SK-N-MC (cell line): ENCODE data around the gene LPAR5.
A peak's percentile ranks its signal among the peaks of the same experiment; 100 is the strongest.

Source experiments
- DNase-seq: peaks from one replicate; pipeline ENCODE4 v3.0.0-alpha.2; 2011; ENCODE audit warnings: low read depth, low spot score
- H3K27ac ChIP-seq: fragments of 200-600 bp; sonication (generic); 2 replicates; pipeline ENCODE4 v1.5.1; 2016; ENCODE audit warnings: mixed run types
- H3K36me3 ChIP-seq: fragments of 200-600 bp; sonication (generic); 2 replicates; pipeline ENCODE4 v1.6.1; 2017; ENCODE audit warnings: antibody characterized with exemption, low read length, mixed read lengths; ENCODE audit not compliant: insufficient read depth
- H3K4me3 ChIP-seq: fragments of 200-600 bp; sonication (generic); 2 replicates; pipeline ENCODE4 v1.5.1; 2016
- H3K9ac ChIP-seq: fragments of 200-600 bp; sonication (generic); 2 replicates; pipeline ENCODE4 v1.8.0; 2017; ENCODE audit warnings: mixed run types, mixed read lengths; ENCODE audit not compliant: insufficient read length
- H3K9me3 ChIP-seq: fragments of 200-600 bp; sonication (generic); 2 replicates; pipeline ENCODE4 v1.6.1; 2017; ENCODE audit warnings: low read depth, mild to moderate bottlenecking, antibody characterized with exemption, low read length, moderate library complexity, mixed read lengths
- EZH2 ChIP-seq: fragments of 200-600 bp; sonication (generic); IDR thresholded peaks from one replicate; pipeline ENCODE4 v1.6.1; 2017; ENCODE audit warnings: antibody characterized with exemption
- FOXP2 ChIP-seq: optimal IDR thresholded peaks from 2 replicates; pipeline ENCODE3; 2011; ENCODE audit warnings: mild to moderate bottlenecking, moderate library complexity; ENCODE audit not compliant: insufficient read depth; ENCODE audit errors: extremely low read length, control extremely low read depth
- POLR2AphosphoS5 ChIP-seq: IDR thresholded peaks from 2 replicates; pipeline ENCODE4 v1.6.1; 2012; ENCODE audit warnings: mild to moderate bottlenecking, low read depth, low read length, borderline replicate concordance

LPAR5 gene

DNA sequence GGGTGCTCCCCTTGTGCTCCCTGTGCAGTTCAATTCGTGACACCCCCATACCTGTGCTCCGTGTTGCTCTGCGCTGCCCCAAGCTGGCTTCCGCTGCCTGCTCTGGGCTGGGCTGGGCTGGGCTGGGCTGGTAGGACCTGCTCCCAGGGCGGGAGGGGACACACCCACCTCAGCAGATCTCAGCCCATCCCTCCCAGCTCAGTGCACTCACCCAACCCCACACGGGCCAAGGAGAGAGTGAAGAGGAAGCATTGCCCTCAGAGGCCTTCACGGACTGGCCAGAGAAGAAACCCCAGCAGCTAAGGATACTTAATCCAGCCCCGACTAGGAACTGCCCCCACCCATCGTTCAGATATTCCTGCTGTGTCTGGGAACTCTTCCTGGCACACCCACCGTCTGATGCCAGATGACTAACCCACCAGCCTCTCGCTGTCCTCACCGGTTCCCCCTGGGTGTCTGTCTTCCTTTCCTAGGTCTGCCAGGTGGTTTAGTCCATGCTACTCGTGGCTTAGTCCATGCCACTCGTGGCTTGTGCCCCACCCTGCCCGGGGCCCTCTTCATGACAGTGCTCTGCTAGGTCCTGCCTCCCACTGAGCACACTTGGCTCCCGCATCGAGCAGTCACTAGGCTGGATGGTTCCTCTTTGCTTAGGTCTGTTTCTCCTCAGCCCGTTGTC lies at the start of gene LPAR5:
Gene LPAR5 (minus strand): TSS at position 104 of the 676 bp plus-strand sequence. CDS start 14,711 bp downstream, outside the sequence.
- no peak for DNase-seq
- Histone ChIP-seq H3K4me3 (no peak within 1 kb of the TSS), H3K27ac (no peak within 1 kb of the TSS)

DNA sequence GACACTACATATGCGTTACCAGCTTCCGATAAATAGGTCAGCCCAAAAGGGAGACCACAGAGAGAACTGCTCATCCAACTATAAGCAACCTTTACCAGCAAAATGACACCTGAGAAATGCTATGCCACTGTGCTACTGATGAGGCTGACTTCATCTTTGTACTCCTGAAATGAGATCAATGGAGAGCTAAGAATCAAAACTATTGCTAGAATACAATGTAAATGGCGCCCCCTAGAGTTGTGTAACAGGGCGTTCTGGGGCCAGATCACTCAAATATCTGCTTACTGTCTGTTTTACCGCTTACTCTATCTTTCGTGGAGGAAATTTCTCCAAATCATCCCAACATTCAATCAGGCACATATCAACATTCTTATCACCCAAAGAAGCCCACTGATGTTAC lies 48.9 kb upstream of the LPAR5 start:
- no peaks in the 10 kb centered on the region for H3K9me3 ChIP-seq
- no peak overlapping the region for H3K4me3 ChIP-seq
- no peak overlapping the region for H3K9ac ChIP-seq
- H3K36me3 ChIP-seq = peaks cover 34% of the 10 kb centered on the region
- H3K27ac ChIP-seq = no peak overlapping the region
- DNase-seq = no peak
- TF ChIP-seq EZH2 (no peak), POLR2AphosphoS5 (no peak), FOXP2 (no peak)

More for the DNA sequence above, at the start of gene LPAR5:
- H3K9me3 ChIP-seq = no peaks in the 10 kb centered on the region
- H3K9ac ChIP-seq = no peak within 1 kb of the TSS
- no peaks in the 10 kb centered on the region for H3K36me3 ChIP-seq
- TF ChIP-seq EZH2 (no peak), POLR2AphosphoS5 (no peak), FOXP2 (no peak)

GRCh38 chr12:6676962-6677361 lies 41.2 kb upstream of the LPAR5 start:
- Histone ChIP-seq H3K9me3 (no peaks in the 10 kb centered on the region), H3K36me3 (peaks cover 91% of the 10 kb centered on the region), H3K9ac (no peak overlapping the region), H3K4me3 (no peak overlapping the region), H3K27ac (no peak overlapping the region)
- TF ChIP-seq FOXP2 = no peak
- no peak for TF ChIP-seq EZH2
- TF ChIP-seq POLR2AphosphoS5 = no peak
- DNase-seq = no peak

DNA sequence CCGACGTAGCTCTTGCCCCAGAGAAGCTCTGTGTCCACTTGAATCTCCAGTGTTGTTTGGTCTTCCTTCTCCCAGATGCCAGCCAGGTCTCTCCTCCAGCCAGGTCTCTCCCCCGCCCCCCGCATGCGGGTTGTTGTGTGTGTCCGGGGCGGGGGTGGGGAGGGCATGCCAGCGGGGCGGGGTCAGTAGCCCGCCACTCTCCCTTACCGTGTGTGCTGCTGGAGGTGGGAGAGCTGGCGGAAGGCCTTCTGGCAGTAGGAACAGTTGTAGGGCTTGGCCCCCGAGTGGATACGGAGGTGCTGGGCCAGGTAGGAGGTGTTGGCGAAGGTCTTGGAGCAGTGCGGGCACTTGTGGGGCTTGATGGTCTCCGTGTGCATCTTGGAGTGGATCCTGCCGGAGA lies 36.4 kb upstream of the LPAR5 start:
- H3K4me3 ChIP-seq = no peak overlapping the region
- DNase-seq = no peak
- H3K9me3 ChIP-seq = no peaks in the 10 kb centered on the region
- TF ChIP-seq FOXP2 = no peak
- no peak for TF ChIP-seq EZH2
- no peak for TF ChIP-seq POLR2AphosphoS5
- H3K36me3 ChIP-seq = peaks cover 99% of the 10 kb centered on the region
- H3K27ac ChIP-seq = no peak overlapping the region
- H3K9ac ChIP-seq = no peak overlapping the region

DNA sequence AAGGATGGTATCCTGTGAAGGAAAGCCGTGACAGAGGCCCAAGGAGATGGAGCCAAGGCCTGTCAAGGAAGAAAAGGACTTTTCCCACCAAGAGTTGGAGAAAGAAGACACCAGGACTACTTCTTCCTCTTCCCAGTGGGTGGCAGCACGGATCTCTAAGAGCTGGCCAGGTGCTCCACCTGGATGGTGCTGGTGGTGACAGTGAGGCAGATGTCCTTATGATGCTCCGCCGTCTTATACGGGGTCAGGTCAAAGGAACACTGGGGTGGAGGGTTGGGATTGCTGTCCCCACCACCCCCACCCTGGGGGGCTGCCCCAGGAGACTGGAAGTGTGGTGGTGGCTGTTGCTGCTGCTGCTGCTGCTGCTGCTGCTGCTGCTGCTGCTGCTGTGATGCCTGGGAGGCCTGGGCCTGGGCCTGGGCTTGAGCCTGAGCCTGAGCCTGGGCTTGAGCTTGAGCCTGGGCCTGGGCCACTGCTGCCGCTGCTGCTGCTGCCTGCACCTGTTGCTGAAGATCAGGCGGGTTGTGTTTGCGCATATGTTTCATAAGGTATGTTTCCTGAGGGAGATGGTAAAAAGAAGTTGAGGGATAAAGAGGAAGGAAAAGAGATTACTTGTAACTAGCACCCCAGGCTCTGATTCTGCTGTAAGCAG lies 31.9 kb upstream of the LPAR5 start:
- Histone ChIP-seq H3K9me3 (no peaks in the 10 kb centered on the region), H3K27ac (no peak overlapping the region), H3K4me3 (no peak overlapping the region), H3K9ac (no peak overlapping the region), H3K36me3 (peaks cover 66% of the 10 kb centered on the region)
- DNase-seq = no peak
- no peak for TF ChIP-seq EZH2
- no peak for TF ChIP-seq POLR2AphosphoS5
- no peak for TF ChIP-seq FOXP2

DNA sequence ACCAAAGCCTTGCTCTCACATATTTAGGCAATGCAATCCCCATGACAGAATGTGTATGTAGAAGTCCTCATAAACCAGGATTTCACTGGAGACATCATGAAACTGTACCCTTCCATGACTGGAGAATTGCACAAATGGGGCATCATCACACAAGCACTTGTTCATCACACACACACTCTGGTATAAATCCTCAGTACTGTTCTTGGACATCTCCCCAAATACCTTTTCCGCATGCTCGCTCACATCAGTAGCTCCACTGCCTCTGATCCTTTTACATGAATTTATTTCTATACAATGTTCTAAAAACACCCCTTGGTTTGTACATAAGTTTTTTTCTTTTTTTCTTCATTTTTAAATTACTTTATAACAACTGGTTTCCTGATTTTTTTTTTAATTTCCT lies 30.5 kb upstream of the LPAR5 start:
- Histone ChIP-seq H3K27ac (no peak overlapping the region; the same call in 1 of the 2 replicates), H3K4me3 (no peak overlapping the region), H3K36me3 (peaks cover 51% of the 10 kb centered on the region), H3K9ac (no peak overlapping the region), H3K9me3 (no peaks in the 10 kb centered on the region)
- no peak for DNase-seq
- TF ChIP-seq FOXP2 (no peak), POLR2AphosphoS5 (no peak), EZH2 (no peak)

DNA sequence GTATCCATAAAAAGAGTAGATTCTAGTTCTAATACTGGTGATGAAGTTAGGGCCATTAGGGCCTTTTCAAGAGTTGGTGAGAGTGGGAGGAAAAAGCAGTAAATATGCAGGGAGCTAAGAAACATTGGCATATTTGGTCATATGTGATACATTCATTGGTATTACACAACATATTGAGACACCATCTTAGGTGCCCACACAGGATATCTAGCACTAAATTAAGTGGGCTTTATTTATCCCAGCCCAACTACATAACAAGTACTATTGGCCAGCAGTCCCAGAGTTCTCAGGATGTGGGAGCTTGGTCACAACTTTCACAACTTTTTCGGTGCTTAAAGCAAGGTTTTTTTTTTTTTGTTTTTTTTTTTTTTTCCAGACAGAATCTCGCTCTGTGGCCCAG lies 29.1 kb upstream of the LPAR5 start:
- Histone ChIP-seq H3K27ac (0 out of 2 replicates have a peak overlapping the region, but pooled peaks have one; percentile 12), H3K4me3 (no peak overlapping the region), H3K9me3 (no peaks in the 10 kb centered on the region), H3K36me3 (peaks cover 38% of the 10 kb centered on the region), H3K9ac (no peak overlapping the region)
- TF ChIP-seq POLR2AphosphoS5 = no peak; the same call in 1 of the 2 replicates
- no peak for TF ChIP-seq EZH2
- no peak for TF ChIP-seq FOXP2
- DNase-seq = no peak

GRCh38 chr12:6662906-6663742 lies 27.4 kb upstream of the LPAR5 start, which contains the start of gene ING4:
Gene ING4 (minus strand): TSS chr12:6663119. CDS start chr12:6663101, 18 bp downstream.
- peaks cover 20% of the 10 kb centered on the region for H3K36me3 ChIP-seq
- peak; percentile 96 for DNase-seq
- peak within 1 kb of the TSS; percentile 85 for H3K9ac ChIP-seq
- peak within 1 kb of the TSS; percentile 87 for H3K4me3 ChIP-seq
- H3K9me3 ChIP-seq = no peaks in the 10 kb centered on the region
- peak within 1 kb of the TSS; percentile 99 for H3K27ac ChIP-seq
- peak; percentile 65; the same call in 1 of the 2 replicates for TF ChIP-seq POLR2AphosphoS5
- TF ChIP-seq EZH2 = no peak
- no peak for TF ChIP-seq FOXP2
